ENCODE results near the gene NGDN.

GRCh38 chr14:23431486-23431885 is 38.0 kb upstream of the NGDN start:
- TF ChIP-seq, protein P1, sequence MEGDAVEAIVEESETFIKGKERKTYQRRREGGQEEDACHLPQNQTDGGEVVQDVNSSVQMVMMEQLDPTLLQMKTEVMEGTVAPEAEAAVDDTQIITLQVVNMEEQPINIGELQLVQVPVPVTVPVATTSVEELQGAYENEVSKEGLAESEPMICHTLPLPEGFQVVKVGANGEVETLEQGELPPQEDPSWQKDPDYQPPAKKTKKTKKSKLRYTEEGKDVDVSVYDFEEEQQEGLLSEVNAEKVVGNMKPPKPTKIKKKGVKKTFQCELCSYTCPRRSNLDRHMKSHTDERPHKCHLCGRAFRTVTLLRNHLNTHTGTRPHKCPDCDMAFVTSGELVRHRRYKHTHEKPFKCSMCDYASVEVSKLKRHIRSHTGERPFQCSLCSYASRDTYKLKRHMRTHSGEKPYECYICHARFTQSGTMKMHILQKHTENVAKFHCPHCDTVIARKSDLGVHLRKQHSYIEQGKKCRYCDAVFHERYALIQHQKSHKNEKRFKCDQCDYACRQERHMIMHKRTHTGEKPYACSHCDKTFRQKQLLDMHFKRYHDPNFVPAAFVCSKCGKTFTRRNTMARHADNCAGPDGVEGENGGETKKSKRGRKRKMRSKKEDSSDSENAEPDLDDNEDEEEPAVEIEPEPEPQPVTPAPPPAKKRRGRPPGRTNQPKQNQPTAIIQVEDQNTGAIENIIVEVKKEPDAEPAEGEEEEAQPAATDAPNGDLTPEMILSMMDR (IDR thresholded peaks at IDR 0.05 in 2 of 3, conservative IDR thresholded peaks at IDR 0.05 in 1 of 3; ENCODE audit: borderline replicate concordance in 1 of 3, insufficient read depth in 1 of 3, low read depth in 2 of 3, low read length in 2 of 3): no peak
- TF ChIP-seq, protein P2, sequence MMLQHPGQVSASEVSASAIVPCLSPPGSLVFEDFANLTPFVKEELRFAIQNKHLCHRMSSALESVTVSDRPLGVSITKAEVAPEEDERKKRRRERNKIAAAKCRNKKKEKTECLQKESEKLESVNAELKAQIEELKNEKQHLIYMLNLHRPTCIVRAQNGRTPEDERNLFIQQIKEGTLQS (IDR thresholded peaks at IDR 0.05): no peak
- no peak for TF ChIP-seq ZNF274 (IDR thresholded peaks at IDR 0.05; ENCODE audit: low read depth, low read length)
- no peak for TF ChIP-seq POLR2A (IDR thresholded peaks at IDR 0.05; ENCODE audit: borderline replicate concordance, extremely low read depth, insufficient read depth, insufficient read length)
- no peak for TF ChIP-seq ZFX (IDR thresholded peaks at IDR 0.05)
- no peak for TF ChIP-seq FOSL1 (IDR thresholded peaks at IDR 0.05; ENCODE audit: low read depth)
- TF ChIP-seq REST (IDR thresholded peaks at IDR 0.05; ENCODE audit: low read depth): no peak

Data from HCT116 (cell line).